Astrocyte (in vitro differentiated cells and primary cell): ENCODE data around the gene SATB2.

ENCODE experiments used
- CTCF ChIP-seq: IDR thresholded peaks from 2 replicates; pipeline ENCODE4 v1.5.1; 2011; ENCODE audit warnings: low read depth, mild to moderate bottlenecking, inconsistent platforms, low read length, moderate library complexity; ENCODE audit not compliant: insufficient read depth
- EZH2 ChIP-seq: IDR thresholded peaks from 2 replicates; pipeline ENCODE4 v1.6.1; 2012; ENCODE audit warnings: mild to moderate bottlenecking, low read length, inconsistent platforms; ENCODE audit not compliant: insufficient read depth

GRCh38 chr2:199485732-199486335, 28.1 kb upstream of the SATB2 start:
- TF ChIP-seq CTCF (peak; percentile 73), EZH2 (no peak)
